Esophagus mucosa (tissue), 1 donor: Measurements from ENCODE around the gene ATXN7. TPM values are rescaled to one million over a fixed set of nuclear protein-coding genes. Genes with fewer than 3 reads are reported as not detected.

ENCODE experiments used
- ATAC-seq: fragments of 200-7000 bp; cut with Tn5 transposase; one replicate; pipeline ENCODE4 v1.9.1; 2020
- total RNA-seq: library from RNA; stranded (reverse); gene quantifications from one replicate; pipeline ENCODE4 v1.2.4, GENCODE V29; 2023
- donor health status: DM: yes; HTN: yes; CAD: no.

Gene ATXN7
- total RNA-seq, 1 donor from 2014 or later: 21.9 TPM

- ATAC-seq: no peak
Measured at GRCh38 chr3:63934041-63934866, 70.6 kb downstream of the ATXN7 start.

- no peak for ATAC-seq
Measured at GRCh38 chr3:63936925-63937324, 73.3 kb downstream of the ATXN7 start.

DNA sequence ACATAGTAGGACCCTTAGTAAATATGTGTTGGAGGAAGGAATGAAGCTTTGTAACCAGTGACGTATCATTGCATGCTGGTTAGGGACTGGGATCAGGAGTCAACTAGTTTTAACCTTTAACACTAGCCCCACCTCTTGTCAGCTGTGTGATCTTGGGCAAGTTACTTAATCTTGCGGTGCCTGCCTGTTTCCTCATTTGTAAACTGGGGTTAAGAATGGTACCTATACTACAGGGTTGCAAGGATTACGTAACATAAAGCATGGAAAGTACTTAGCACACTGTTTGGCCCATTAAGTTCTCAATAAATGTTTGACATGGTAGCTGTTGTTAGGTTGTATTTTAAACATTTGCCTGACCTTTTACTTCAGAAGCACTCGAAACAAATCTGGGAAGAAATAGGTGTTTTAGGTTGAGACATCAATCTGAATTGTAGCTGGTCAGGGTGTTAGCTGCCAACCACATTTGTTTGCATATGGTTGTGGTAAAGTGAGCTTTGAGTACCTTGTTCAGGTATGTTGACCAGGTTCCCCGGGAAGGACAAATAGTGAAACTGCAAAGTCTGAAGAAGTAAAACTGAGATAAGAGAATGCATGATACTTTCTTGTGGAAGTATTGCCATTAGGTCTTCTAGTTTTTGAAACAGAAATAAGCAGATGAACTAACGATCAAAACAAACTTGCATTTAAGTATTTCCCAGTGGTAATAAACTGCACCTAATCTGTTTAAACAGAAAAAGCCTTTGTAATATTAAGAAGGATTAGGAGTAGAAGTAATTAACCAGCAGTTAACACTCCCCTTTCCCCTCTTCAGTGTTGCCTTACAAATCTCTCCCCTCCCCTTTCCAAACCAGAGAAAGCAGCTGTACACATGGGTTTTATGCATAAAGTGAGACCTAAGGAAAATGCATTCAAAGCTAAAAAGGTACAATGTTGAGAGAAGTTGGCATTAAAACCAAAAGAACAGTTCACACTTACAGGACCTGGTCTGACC, 74.3 kb downstream of the ATXN7 start:
- ATAC-seq: peak; percentile 66

- peak; percentile 80 for ATAC-seq
Measured at GRCh38 chr3:63940389-63940757, 76.7 kb downstream of the ATXN7 start.

DNA sequence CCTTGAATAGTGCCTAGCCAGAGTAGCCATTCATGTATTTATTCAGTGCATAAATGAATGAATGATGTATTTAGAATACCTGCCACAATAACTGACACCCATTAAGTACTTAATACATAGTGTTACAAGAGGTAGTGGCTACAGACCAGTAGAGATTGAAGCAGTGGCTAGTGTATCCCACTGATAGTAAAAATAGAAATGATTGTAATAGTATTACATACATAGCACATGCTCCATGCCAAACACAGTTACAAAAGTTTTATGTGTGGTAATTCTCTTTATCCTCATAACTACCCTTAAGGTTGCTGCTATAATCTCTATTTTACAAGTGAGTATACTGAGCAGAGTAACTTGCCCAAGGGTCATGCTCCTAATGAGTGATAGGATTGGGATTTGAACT, 78.9 kb downstream of the ATXN7 start:
- ATAC-seq: no peak

- ATAC-seq: no peak
Measured at GRCh38 chr3:63943678-63944077, 80.0 kb downstream of the ATXN7 start.

- no peak for ATAC-seq
Measured at GRCh38 chr3:63945558-63946096, 82.0 kb downstream of the ATXN7 start.

- ATAC-seq: no peak
Measured at GRCh38 chr3:63946753-63947152, 83.1 kb downstream of the ATXN7 start.

DNA sequence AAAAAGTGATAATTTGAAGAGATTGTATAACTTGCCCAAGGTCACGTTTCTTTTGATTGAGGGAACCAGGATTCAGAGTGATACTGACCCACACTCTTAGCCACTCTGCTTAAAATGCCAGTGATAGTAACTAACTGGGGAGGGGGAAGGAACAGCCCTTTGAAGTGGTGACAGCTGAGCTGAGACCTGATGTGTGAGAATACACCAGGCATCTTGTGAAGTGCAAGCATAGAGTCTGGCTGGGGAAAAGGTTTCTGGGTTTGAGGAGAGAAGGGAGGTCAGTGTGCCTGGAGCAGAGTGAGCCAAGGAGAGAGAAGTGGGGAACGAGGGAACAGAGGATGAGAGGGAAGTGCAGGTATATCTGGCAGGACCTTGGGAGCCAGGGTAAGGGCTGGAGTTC, 83.9 kb downstream of the ATXN7 start:
- ATAC-seq: no peak

DNA sequence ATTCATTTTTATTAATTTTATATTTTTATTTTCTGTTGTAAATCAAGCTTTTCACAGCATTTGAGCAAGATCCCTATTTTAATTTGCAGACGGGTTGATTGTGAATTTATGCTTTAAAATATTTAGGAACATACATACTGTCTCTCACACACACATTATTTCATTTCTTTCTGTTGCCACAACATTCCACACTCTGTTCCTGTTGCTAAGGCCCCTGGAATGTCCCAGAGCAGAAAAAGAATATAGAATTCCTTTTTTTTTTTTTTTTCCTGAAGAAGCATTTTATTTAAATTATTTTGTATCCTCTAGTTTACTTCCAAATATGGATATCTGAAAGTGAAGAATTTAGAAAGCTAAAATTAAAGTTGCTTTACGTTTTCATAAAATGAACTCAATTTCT, 85.3 kb downstream of the ATXN7 start:
- ATAC-seq: no peak

DNA sequence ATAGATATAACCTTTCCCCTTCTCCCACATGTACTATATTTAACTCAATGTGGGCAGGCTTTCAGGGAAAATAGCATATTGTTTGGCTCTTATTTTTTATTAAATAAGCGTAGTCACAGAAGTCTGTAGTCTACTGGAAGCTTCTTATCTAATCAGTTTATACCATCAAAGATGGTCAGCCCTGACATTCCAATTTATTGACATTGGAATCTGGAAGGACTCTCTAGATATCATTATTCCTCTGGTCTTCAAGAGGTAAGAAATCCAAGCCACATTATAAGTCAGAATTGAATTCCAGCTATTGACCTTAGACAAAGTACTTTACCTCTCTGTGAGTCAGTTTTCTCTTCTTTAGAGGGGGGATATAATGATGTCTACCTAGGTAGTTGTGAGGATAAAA, 87.0 kb downstream of the ATXN7 start:
- no peak for ATAC-seq

DNA sequence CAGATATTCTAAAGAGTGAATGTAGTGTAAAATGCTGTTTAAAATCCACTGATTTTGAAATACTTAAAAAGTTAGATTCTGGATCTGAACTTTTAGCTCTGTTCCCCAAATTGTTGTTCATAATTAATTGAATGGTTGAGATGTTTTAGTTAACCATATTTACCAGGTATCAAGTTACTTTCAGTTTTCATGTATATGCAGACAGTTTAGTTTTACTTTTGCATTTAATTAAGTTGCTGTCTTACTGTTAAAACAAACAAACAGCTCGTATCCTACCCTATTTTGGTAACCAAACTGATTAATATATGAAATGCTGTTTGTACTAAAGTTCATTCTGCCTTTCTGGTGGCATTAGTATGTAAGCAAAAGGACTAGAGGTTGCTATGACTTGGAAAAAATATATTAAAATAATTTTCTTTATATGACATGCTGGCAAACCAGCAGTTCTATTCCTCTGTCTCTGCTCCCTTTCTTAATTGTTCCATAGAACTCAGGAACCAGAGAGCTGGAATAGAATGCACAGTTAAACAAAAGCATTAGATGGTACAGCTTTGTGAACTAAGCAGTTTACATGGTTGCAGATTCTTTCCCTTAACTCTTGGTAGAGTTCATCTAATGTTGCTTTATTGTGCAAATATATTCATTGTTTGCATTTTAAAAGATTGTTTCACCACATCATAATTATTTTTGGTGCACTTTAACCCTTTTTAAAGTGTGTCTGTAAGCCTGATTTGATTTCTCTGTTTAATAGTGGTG, 88.0 kb downstream of the ATXN7 start:
- no peak for ATAC-seq

DNA sequence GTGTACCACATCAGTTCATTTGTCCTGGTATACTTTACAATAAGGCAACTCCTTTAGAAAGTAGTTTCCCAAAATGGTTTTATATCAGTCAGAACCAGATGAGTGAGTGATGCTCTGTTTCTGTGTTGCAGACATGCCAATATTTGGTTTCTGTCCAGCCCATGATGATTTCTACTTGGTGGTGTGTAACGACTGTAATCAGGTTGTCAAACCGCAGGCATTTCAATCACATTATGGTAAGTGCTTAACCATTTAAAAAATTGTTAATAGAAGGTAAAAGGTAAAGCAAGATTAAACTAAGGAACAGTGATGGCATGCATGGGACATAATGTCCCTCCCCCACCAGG, 88.6 kb downstream of the ATXN7 start:
- no peak for ATAC-seq

GRCh38 chr3:63954182-63954581, 90.5 kb downstream of the ATXN7 start:
- peak; percentile 98 for ATAC-seq

DNA sequence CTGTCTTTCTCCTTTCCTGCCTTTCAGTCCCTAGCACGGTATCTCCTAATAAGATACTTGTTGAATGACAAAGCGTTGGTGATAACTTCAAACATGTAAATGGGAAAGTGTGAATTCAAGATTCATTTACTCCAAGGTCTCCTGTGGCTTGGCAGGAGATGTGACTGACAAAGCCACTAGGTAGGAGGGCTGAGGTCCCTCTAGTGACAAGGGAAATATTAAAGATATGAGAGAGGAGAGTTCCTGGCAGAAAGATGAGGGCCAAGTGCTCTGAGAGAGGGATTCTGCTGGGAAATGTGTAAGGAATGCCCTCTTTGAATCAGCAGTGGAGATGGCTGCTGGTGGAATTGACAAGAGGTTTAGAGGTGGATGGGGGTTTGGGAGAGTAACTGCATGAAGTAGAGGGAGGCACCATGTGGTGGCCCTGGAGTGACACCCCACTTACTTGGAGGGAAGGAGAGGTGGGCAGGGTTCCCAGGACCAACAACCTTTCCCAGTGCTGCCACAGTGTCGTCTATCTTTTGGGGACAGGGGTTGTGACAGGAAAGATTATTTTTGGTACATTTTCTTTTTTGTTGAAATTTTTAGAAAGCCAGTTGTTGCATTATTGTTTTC, 91.5 kb downstream of the ATXN7 start:
- ATAC-seq: no peak

GRCh38 chr3:63955830-63956545, 92.3 kb downstream of the ATXN7 start:
- ATAC-seq: no peak

DNA sequence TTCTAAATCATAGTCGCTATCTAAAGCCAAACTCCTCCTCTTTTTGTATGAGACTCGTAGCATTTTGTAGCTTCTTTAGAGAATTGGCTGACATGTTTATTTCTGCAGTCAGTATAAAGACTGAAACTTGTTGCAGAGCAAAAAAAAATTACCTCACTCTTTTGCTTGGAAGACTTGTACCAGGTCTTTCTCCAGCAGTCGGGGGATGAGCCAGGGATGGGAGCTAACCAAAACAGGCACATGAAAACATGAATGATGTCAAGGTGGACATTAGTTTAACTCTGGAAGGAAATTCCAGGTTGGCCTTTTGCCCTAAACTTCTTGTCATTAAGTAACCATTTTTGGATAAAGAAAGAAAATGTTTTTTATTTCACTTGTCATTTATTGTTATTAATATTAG, 95.5 kb downstream of the ATXN7 start:
- ATAC-seq: no peak

- ATAC-seq: peak; percentile 68
Measured at GRCh38 chr3:63960048-63960711, 96.5 kb downstream of the ATXN7 start.

DNA sequence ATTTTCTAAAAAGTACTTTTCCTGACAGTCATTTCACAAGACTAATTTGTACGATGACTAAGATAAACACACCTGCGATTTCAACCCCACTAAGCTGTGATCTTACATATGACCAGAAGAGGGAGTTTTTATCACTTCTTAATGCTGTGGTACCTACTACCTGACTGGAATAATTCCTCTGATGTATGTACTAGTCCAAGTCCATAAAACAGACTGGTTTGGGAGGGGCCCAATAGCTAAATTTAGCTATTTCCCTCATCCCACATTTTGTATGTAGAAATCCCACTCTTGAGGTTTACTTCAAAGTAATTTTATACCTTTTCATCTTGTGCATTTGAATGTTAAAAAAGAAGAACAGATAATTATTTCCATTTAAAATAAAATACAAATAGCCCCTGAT, 98.2 kb downstream of the ATXN7 start:
- peak; percentile 89 for ATAC-seq

DNA sequence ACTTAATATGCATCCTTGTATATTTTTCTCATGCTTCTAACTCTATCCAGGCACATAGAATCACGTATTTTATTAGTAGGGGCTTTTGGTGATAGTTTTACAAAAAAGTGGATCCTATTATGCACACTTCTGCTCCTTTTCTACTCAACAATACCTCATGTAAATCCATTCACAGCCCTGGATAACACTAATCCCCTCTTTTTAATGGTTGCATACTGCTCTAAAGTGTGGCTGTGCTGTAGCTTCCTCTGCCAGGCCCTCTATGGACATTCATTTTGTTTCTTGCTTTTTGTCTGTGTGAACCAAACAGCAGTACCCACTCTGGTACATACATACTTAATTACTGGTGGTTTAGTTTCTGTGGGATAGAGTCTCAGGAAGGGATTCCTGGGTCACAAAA, 99.8 kb downstream of the ATXN7 start:
- ATAC-seq: no peak
